GM23338 (cell line): Measurements from ENCODE around the gene SKP1. TPM values are rescaled to one million over a fixed set of nuclear protein-coding genes. Genes with fewer than 3 reads are reported as not detected.

Source experiments
- ATAC-seq: fragments of 200-7000 bp; cut with Tn5 transposase; 3 replicates; pipeline ENCODE4 v1.9.1; 2020
- DNase-seq: peaks from one replicate; pipeline ENCODE4 v3.0.0-alpha.2; 2015; ENCODE audit warnings: low spot score
- H2AFZ ChIP-seq: fragments of 200-600 bp; sonication (generic); 2 replicates; pipeline ENCODE4 v1.8.0; 2016; ENCODE audit warnings: antibody characterized with exemption, mild to moderate bottlenecking, moderate library complexity
- H3F3A ChIP-seq: fragments of 200-600 bp; sonication (generic); replicated peaks from 2 replicates; pipeline ENCODE4 v1.8.0; 2017; ENCODE audit warnings: antibody characterized with exemption, mixed run types, low read depth
- H3K27ac ChIP-seq: fragments of 200-600 bp; sonication (generic); 2 replicates; pipeline ENCODE4 v1.6.1; 2016; ENCODE audit warnings: low read depth
- H3K27me3 ChIP-seq: fragments of 200-600 bp; sonication (generic); 2 replicates; pipeline ENCODE4 v1.8.0; 2016; ENCODE audit warnings: mild to moderate bottlenecking, mixed run types, moderate library complexity; ENCODE audit not compliant: insufficient read depth
- H3K36me3 ChIP-seq: fragments of 200-600 bp; sonication (generic); 2 replicates; pipeline ENCODE4 v1.8.0; 2016; ENCODE audit warnings: mild to moderate bottlenecking; ENCODE audit not compliant: insufficient read depth
- H3K4me1 ChIP-seq: fragments of 200-600 bp; sonication (generic); 2 replicates; pipeline ENCODE4 v1.8.0; 2016; ENCODE audit warnings: mild to moderate bottlenecking, moderate library complexity; ENCODE audit not compliant: insufficient read depth
- H3K4me2 ChIP-seq: fragments of 200-600 bp; sonication (generic); 2 replicates; pipeline ENCODE4 v1.7.1; 2017; ENCODE audit warnings: mixed run types
- H3K4me3 ChIP-seq: fragments of 200-600 bp; sonication (generic); 2 replicates; pipeline ENCODE4 v1.6.1; 2016; ENCODE audit warnings: mixed run types
- H3K79me2 ChIP-seq: fragments of 200-600 bp; sonication (generic); replicated peaks from 2 replicates; pipeline ENCODE4 v1.8.0; 2017; ENCODE audit warnings: mild to moderate bottlenecking; ENCODE audit not compliant: insufficient read depth
- H3K9me2 ChIP-seq: fragments of 200-600 bp; sonication (generic); 2 replicates; pipeline ENCODE4 v1.8.0; 2017; ENCODE audit not compliant: insufficient read depth
- H4K20me1 ChIP-seq: fragments of 200-600 bp; sonication (generic); replicated peaks from 2 replicates; pipeline ENCODE4 v1.8.0; 2017; ENCODE audit warnings: mild to moderate bottlenecking; ENCODE audit not compliant: insufficient read depth
- H3K27ac Mint-ChIP-seq: 2 replicates; pipeline ENCODE4 v1.8.0; 2020; ENCODE audit warnings: inconsistent platforms, mild to moderate bottlenecking, moderate library complexity, mixed read lengths
- H3K27me3 Mint-ChIP-seq: 3 replicates; pipeline ENCODE4 v1.8.0; 2022; ENCODE audit warnings: low read depth, mild to moderate bottlenecking, moderate library complexity, mixed read lengths, inconsistent platforms; ENCODE audit not compliant: insufficient read depth, poor library complexity
- H3K36me3 Mint-ChIP-seq: 3 replicates; pipeline ENCODE4 v1.8.0; 2021; ENCODE audit warnings: low read depth, mild to moderate bottlenecking, inconsistent platforms, moderate library complexity, mixed read lengths
- H3K4me1 Mint-ChIP-seq: 3 replicates; pipeline ENCODE4 v1.8.0; 2020; ENCODE audit warnings: mild to moderate bottlenecking, inconsistent platforms, mixed read lengths
- H3K4me3 Mint-ChIP-seq: 3 replicates; pipeline ENCODE4 v1.8.0; 2021; ENCODE audit warnings: moderate library complexity, mild to moderate bottlenecking, inconsistent platforms, mixed read lengths
- H3K9me3 Mint-ChIP-seq: 3 replicates; pipeline ENCODE4 v1.8.0; 2020; ENCODE audit warnings: moderate library complexity, mild to moderate bottlenecking, inconsistent platforms, mixed read lengths
- CREB1 ChIP-seq: fragments of 250-450 bp; sonication (Bioruptor Pico); IDR thresholded peaks from 2 replicates; pipeline ENCODE4 v1.5.0; 2020; ENCODE audit warnings: low read depth, mild to moderate bottlenecking, moderate library complexity
- EZH2 ChIP-seq: fragments of 200-600 bp; sonication (generic); IDR thresholded peaks from one replicate; pipeline ENCODE4 v1.8.0; 2017; ENCODE audit warnings: antibody characterized with exemption, mild to moderate bottlenecking, low read depth; ENCODE audit not compliant: unreplicated experiment
- EZH2phosphoT487 ChIP-seq: fragments of 200-600 bp; sonication (generic); IDR thresholded peaks from one replicate; pipeline ENCODE4 v1.8.1; 2018; ENCODE audit warnings: antibody characterized with exemption; ENCODE audit not compliant: unreplicated experiment
- JUNB ChIP-seq: IDR thresholded peaks from one replicate; pipeline ENCODE4 v1.6.1; 2016; ENCODE audit warnings: antibody characterized with exemption; ENCODE audit not compliant: unreplicated experiment
- NANOG ChIP-seq: IDR thresholded peaks from 2 replicates; pipeline ENCODE4 v1.6.1; 2016; ENCODE audit warnings: antibody characterized with exemption, borderline replicate concordance
- POLR2AphosphoS5 ChIP-seq: IDR thresholded peaks from 2 replicates; pipeline ENCODE4 v1.6.1; 2016; ENCODE audit warnings: antibody characterized with exemption, low read depth
- STAT1 ChIP-seq: IDR thresholded peaks from one replicate; pipeline ENCODE4 v1.6.1; 2016; ENCODE audit warnings: antibody characterized with exemption; ENCODE audit not compliant: unreplicated experiment
- ZNF114 ChIP-seq: fragments of 250-450 bp; sonication (Bioruptor Pico); IDR thresholded peaks from 2 replicates; pipeline ENCODE4 v1.5.0; 2020; ENCODE audit warnings: mild to moderate bottlenecking, moderate library complexity
- ZNF331 ChIP-seq: fragments of 250-450 bp; sonication (Bioruptor Pico); IDR thresholded peaks from 2 replicates; pipeline ENCODE4 v1.5.0; 2020; ENCODE audit warnings: low read depth, mild to moderate bottlenecking, moderate library complexity
- polyA plus RNA-seq: library from polyadenylated mRNA; unstranded; fragments of >200 nt; fragmentation: Nextera tagmentation; extraction: Ambion mirVana; gene quantifications from 2 replicates; pipeline ENCODE4 v1.2.1, GENCODE V29; 2016
- total RNA-seq: library from RNA; depleted of rRNA; stranded (reverse); fragments of >200 nt; shearing (Covaris generic); gene quantifications from 2 replicates; pipeline ENCODE4 v1.2.3, GENCODE V29; 2014
- TF ChIP-seq, protein P1 (sequence below), 2 experiments: fragments of 200-600 bp in 1 of 2; sonication (generic) in 1 of 2; conservative IDR thresholded peaks; 2 replicates each; pipeline versions ENCODE4 v1.5.1 to v1.6.1; 2016 to 2017; ENCODE audit warnings: antibody characterized with exemption in 2 of 2, low read depth in 2 of 2, mild to moderate bottlenecking in 2 of 2, moderate library complexity in 1 of 2
- TF ChIP-seq, protein P2 (sequence below): fragments of 250-450 bp; sonication (Bioruptor Pico); IDR thresholded peaks from 2 replicates; pipeline ENCODE4 v1.5.0; 2020; ENCODE audit warnings: mild to moderate bottlenecking, moderate library complexity
- TF ChIP-seq, protein P3 (sequence below): IDR thresholded peaks from one replicate; pipeline ENCODE4 v1.6.1; 2018; ENCODE audit warnings: antibody characterized with exemption; ENCODE audit not compliant: unreplicated experiment
- TF ChIP-seq, protein P4 (sequence below): IDR thresholded peaks from 2 replicates; pipeline ENCODE4 v1.6.1; 2016; ENCODE audit warnings: antibody characterized with exemption

SKP1 gene
- total and polyA plus RNA-seq, 2 experiments from 2014 or later = 244 to 440 TPM

DNA sequence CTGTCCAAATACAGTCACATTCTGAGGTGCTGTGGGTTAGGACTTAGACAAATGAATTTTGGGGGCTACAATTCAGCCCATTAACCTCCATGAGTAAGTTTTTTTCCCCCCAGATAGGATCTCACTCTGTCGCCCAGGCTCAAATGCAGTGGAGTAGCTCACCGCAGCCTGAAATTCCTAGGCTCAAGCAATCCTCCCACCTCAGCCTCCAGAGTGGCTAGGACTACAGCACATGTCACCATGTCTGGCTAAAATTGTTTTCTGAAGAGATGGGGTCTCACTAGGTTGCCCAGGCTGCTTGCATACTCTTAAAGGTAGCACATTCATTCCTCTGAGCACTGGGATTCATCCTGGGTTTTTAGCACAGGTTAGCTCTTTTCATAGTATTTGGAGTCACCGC lies 26.9 kb upstream of the SKP1 start:
- no peak overlapping the region for H3K27ac Mint-ChIP-seq
- peaks cover 2% of the 10 kb centered on the region for H3K27me3 Mint-ChIP-seq
- Histone ChIP-seq H3K4me3 (no peak overlapping the region), H3K4me2 (no peak overlapping the region), H3K9me2 (no peaks in the 10 kb centered on the region), H3K36me3 (peaks cover 59% of the 10 kb centered on the region), H3F3A (0 out of 2 replicates have a peak, but pooled peaks cover 4% of the 10 kb centered on the region), H3K79me2 (peaks cover 81% of the 10 kb centered on the region), H3K4me1 (no peaks in the 10 kb centered on the region), H3K27ac (no peak overlapping the region), H3K27me3 (no peaks in the 10 kb centered on the region), H4K20me1 (peaks cover 63% of the 10 kb centered on the region), H2AFZ (no peak overlapping the region)
- H3K36me3 Mint-ChIP-seq = peaks cover 74% of the 10 kb centered on the region
- peaks cover 2% of the 10 kb centered on the region; the same call in 2 of the 3 replicates for H3K4me1 Mint-ChIP-seq
- no peak for ATAC-seq
- no peak overlapping the region for H3K4me3 Mint-ChIP-seq
- no peak for DNase-seq
- TF ChIP-seq, protein P1, sequence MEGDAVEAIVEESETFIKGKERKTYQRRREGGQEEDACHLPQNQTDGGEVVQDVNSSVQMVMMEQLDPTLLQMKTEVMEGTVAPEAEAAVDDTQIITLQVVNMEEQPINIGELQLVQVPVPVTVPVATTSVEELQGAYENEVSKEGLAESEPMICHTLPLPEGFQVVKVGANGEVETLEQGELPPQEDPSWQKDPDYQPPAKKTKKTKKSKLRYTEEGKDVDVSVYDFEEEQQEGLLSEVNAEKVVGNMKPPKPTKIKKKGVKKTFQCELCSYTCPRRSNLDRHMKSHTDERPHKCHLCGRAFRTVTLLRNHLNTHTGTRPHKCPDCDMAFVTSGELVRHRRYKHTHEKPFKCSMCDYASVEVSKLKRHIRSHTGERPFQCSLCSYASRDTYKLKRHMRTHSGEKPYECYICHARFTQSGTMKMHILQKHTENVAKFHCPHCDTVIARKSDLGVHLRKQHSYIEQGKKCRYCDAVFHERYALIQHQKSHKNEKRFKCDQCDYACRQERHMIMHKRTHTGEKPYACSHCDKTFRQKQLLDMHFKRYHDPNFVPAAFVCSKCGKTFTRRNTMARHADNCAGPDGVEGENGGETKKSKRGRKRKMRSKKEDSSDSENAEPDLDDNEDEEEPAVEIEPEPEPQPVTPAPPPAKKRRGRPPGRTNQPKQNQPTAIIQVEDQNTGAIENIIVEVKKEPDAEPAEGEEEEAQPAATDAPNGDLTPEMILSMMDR (conservative IDR thresholded peaks at IDR 0.05; ENCODE audit: low read depth in 2 of 2) = no peak
- TF ChIP-seq ZNF331 (CRISPR knock-in tag) (no peak), STAT1 (no peak), NANOG (no peak), EZH2phosphoT487 (no peak), POLR2AphosphoS5 (no peak), JUNB (no peak), ZNF114 (CRISPR knock-in tag) (no peak), CREB1 (CRISPR knock-in tag) (no peak), EZH2 (no peak)
- TF ChIP-seq, protein P2, sequence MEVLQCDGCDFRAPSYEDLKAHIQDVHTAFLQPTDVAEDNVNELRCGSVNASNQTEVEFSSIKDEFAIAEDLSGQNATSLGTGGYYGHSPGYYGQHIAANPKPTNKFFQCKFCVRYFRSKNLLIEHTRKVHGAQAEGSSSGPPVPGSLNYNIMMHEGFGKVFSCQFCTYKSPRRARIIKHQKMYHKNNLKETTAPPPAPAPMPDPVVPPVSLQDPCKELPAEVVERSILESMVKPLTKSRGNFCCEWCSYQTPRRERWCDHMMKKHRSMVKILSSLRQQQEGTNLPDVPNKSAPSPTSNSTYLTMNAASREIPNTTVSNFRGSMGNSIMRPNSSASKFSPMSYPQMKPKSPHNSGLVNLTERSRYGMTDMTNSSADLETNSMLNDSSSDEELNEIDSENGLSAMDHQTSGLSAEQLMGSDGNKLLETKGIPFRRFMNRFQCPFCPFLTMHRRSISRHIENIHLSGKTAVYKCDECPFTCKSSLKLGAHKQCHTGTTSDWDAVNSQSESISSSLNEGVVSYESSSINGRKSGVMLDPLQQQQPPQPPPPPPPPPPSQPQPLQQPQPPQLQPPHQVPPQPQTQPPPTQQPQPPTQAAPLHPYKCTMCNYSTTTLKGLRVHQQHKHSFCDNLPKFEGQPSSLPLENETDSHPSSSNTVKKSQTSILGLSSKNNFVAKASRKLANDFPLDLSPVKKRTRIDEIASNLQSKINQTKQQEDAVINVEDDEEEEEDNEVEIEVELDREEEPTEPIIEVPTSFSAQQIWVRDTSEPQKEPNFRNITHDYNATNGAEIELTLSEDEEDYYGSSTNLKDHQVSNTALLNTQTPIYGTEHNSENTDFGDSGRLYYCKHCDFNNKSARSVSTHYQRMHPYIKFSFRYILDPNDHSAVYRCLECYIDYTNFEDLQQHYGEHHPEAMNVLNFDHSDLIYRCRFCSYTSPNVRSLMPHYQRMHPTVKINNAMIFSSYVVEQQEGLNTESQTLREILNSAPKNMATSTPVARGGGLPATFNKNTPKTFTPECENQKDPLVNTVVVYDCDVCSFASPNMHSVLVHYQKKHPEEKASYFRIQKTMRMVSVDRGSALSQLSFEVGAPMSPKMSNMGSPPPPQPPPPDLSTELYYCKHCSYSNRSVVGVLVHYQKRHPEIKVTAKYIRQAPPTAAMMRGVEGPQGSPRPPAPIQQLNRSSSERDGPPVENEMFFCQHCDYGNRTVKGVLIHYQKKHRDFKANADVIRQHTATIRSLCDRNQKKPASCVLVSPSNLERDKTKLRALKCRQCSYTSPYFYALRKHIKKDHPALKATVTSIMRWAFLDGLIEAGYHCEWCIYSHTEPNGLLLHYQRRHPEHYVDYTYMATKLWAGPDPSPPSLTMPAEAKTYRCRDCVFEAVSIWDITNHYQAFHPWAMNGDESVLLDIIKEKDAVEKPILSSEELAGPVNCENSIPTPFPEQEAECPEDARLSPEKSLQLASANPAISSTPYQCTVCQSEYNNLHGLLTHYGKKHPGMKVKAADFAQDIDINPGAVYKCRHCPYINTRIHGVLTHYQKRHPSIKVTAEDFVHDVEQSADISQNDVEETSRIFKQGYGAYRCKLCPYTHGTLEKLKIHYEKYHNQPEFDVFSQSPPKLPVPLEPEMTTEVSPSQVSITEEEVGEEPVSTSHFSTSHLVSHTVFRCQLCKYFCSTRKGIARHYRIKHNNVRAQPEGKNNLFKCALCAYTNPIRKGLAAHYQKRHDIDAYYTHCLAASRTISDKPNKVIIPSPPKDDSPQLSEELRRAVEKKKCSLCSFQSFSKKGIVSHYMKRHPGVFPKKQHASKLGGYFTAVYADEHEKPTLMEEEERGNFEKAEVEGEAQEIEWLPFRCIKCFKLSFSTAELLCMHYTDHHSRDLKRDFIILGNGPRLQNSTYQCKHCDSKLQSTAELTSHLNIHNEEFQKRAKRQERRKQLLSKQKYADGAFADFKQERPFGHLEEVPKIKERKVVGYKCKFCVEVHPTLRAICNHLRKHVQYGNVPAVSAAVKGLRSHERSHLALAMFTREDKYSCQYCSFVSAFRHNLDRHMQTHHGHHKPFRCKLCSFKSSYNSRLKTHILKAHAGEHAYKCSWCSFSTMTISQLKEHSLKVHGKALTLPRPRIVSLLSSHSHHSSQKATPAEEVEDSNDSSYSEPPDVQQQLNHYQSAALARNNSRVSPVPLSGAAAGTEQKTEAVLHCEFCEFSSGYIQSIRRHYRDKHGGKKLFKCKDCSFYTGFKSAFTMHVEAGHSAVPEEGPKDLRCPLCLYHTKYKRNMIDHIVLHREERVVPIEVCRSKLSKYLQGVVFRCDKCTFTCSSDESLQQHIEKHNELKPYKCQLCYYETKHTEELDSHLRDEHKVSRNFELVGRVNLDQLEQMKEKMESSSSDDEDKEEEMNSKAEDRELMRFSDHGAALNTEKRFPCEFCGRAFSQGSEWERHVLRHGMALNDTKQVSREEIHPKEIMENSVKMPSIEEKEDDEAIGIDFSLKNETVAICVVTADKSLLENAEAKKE (CRISPR knock-in tag) = no peak
- TF ChIP-seq, protein P3, sequence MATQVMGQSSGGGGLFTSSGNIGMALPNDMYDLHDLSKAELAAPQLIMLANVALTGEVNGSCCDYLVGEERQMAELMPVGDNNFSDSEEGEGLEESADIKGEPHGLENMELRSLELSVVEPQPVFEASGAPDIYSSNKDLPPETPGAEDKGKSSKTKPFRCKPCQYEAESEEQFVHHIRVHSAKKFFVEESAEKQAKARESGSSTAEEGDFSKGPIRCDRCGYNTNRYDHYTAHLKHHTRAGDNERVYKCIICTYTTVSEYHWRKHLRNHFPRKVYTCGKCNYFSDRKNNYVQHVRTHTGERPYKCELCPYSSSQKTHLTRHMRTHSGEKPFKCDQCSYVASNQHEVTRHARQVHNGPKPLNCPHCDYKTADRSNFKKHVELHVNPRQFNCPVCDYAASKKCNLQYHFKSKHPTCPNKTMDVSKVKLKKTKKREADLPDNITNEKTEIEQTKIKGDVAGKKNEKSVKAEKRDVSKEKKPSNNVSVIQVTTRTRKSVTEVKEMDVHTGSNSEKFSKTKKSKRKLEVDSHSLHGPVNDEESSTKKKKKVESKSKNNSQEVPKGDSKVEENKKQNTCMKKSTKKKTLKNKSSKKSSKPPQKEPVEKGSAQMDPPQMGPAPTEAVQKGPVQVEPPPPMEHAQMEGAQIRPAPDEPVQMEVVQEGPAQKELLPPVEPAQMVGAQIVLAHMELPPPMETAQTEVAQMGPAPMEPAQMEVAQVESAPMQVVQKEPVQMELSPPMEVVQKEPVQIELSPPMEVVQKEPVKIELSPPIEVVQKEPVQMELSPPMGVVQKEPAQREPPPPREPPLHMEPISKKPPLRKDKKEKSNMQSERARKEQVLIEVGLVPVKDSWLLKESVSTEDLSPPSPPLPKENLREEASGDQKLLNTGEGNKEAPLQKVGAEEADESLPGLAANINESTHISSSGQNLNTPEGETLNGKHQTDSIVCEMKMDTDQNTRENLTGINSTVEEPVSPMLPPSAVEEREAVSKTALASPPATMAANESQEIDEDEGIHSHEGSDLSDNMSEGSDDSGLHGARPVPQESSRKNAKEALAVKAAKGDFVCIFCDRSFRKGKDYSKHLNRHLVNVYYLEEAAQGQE = no peak
- TF ChIP-seq, protein P4, sequence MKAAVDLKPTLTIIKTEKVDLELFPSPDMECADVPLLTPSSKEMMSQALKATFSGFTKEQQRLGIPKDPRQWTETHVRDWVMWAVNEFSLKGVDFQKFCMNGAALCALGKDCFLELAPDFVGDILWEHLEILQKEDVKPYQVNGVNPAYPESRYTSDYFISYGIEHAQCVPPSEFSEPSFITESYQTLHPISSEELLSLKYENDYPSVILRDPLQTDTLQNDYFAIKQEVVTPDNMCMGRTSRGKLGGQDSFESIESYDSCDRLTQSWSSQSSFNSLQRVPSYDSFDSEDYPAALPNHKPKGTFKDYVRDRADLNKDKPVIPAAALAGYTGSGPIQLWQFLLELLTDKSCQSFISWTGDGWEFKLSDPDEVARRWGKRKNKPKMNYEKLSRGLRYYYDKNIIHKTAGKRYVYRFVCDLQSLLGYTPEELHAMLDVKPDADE = no peak
- H3K9me3 Mint-ChIP-seq = no peaks in the 10 kb centered on the region
